B cell (primary cell): Measurements from ENCODE around the gene ADAMTS18.

ENCODE experiments used
- CTCF ChIP-seq: fragments of 200-600 bp; IDR thresholded peaks from one replicate; pipeline ENCODE4 v1.8.0; 2022; ENCODE audit warnings: antibody characterized with exemption, mild to moderate bottlenecking
- EZH2 ChIP-seq: IDR thresholded peaks from 2 replicates; pipeline ENCODE4 v1.6.1; 2012; ENCODE audit warnings: borderline replicate concordance, low read depth, mild to moderate bottlenecking, moderate library complexity, low read length; ENCODE audit not compliant: insufficient read depth, poor library complexity, severe bottlenecking

- TF ChIP-seq CTCF (no peak), EZH2 (no peak)
Measured at GRCh38 chr16:77250400-77250799, 184.4 kb downstream of the ADAMTS18 start.
